Psoas muscle (tissue), 8 donors: ENCODE measurements around the gene S100A1. TPM values are rescaled to one million over a fixed set of nuclear protein-coding genes. Genes with fewer than 3 reads are reported as not detected.

Source experiments
- ATAC-seq, 4 donors: fragments of 200-7000 bp; cut with Tn5 transposase; one replicate each; pipeline ENCODE4 v1.9.1; 2020; ENCODE audit warnings: moderate library complexity in 3 of 4, mild to moderate bottlenecking in 2 of 4
- DNase-seq, 2 donors: peaks; one replicate each; pipeline ENCODE4 v3.0.0-alpha.2; 2020
- H3K27ac ChIP-seq: fragments of 200-600 bp; one replicate; pipeline ENCODE4 v1.8.0; 2022
- H3K27me3 ChIP-seq, 3 donors: fragments of 200-600 bp in 1 of 3; one replicate each; pipeline versions ENCODE4 v1.6.1 to v1.8.0; 2013 to 2022; ENCODE audit warnings: low read length in 2 of 3, mild to moderate bottlenecking in 2 of 3, moderate library complexity in 1 of 3; ENCODE audit not compliant: insufficient read depth in 3 of 3
- H3K36me3 ChIP-seq, 2 donors: fragments of 200-600 bp in 1 of 2; one replicate each; pipeline versions ENCODE4 v1.6.1 to v1.8.0; 2013 to 2022; ENCODE audit warnings: low read depth in 1 of 2, mild to moderate bottlenecking in 1 of 2, moderate library complexity in 1 of 2; ENCODE audit not compliant: insufficient read depth in 1 of 2
- H3K4me1 ChIP-seq: fragments of 200-600 bp; one replicate; pipeline ENCODE4 v1.8.0; 2022
- H3K4me3 ChIP-seq: fragments of 200-600 bp; one replicate; pipeline ENCODE4 v1.8.0; 2022; ENCODE audit warnings: mild to moderate bottlenecking
- H3K9me3 ChIP-seq: fragments of 200-600 bp; one replicate; pipeline ENCODE4 v1.8.0; 2022
- CTCF ChIP-seq: fragments of 200-600 bp; IDR thresholded peaks from one replicate; pipeline ENCODE4 v1.8.0; 2022; ENCODE audit warnings: antibody characterized with exemption
- WGBS, 3 donors: extraction: QIAGEN DNeasy Blood & Tissue Kit; methylation state at CpG; one replicate each; pipeline versions ENCODE4 v1.1.6 to v1.1.7; 2013; 5-methylcytosine and 5-hydroxymethylcytosine counted together
- intact Hi-C, 2 donors: fragments of 100-400 bp; cut with DNase I; formaldehyde crosslinking; loops; one replicate each; pipeline versions ENCODE4 v1.11.0 to v1.14.2; 2022
- polyA plus RNA-seq, 3 donors: library from polyadenylated mRNA; stranded (reverse); fragments of 200-250 nt; gene quantifications; one replicate each; pipeline ENCODE4 v1.2.3, GENCODE V29; 2013
- total RNA-seq, 4 donors: library from RNA; stranded (reverse); fragmentation: NEBNext Ultra II Directional in 2 of 4; extraction: Animal tissue kit (Norgen Biotek cat#: 25700) in 2 of 4; gene quantifications; one replicate each; pipeline versions ENCODE4 v1.2.1 to v1.2.4, GENCODE V29; 2021 to 2023
- donor health status: healthy with polysubstance abuse.
- donor health status: DM: no; HTN: no; CAD: no; lungs with moderate emphysema.
- donor health status: Bipolar disorder and iron deficiency.
- donor health status: healthy.
- donor health status: DM: yes; HTN: yes; CAD: no.
- donor health status: DM: no; HTN: no; CAD: no.
- donor health status: DM: no; HTN: no; CAD: no.
- donor health status: DM: yes; HTN: yes; CAD: no.

The S100A1 gene
- total and polyA plus RNA-seq, 7 donors: 370 to 1,423 (median 1,008) TPM

- DNase-seq (no peak), ATAC-seq (no peak)
- Histone ChIP-seq H3K27me3 (no peaks in the 10 kb centered on the region), H3K4me3 (no peak overlapping the region), H3K4me1 (peaks cover 38% of the 10 kb centered on the region), H3K36me3 (peaks cover 0 to 48% of the 10 kb centered on the region in 2 donors), H3K27ac (peak overlapping the region; percentile 5), H3K9me3 (no peaks in the 10 kb centered on the region)
- 89 to 94% (median 90%) methylated on average over 10 of the region's 10 CpGs for WGBS, 3 donors
- TF ChIP-seq CTCF: no peak
- intact Hi-C loops: no loop called here
Measured at GRCh38 chr1:153624965-153625611, 3.1 kb upstream of the S100A1 start.

- Histone ChIP-seq H3K4me1 (peaks cover 51% of the 10 kb centered on the region), H3K9me3 (no peaks in the 10 kb centered on the region), H3K4me3 (peak overlapping the region; percentile 66), H3K27ac (peak overlapping the region; percentile 100), H3K27me3 (no peaks in the 10 kb centered on the region), H3K36me3 (peaks cover 0 to 48% of the 10 kb centered on the region in 2 donors)
- no peak for TF ChIP-seq CTCF
- intact Hi-C loops: no loop called here
- no peak for ATAC-seq
- no peak for DNase-seq
- WGBS, 3 donors: 27 to 55% (median 43%) methylated on average over 3 of the region's 3 CpGs
Measured at GRCh38 chr1:153626477-153626903, 1.7 kb upstream of the S100A1 start.

GRCh38 chr1:153626904-153627714, 1.1 kb upstream of the S100A1 start, which contains the start of gene S100A13:
S100A13 (minus strand) TSS chr1:153627505; CDS start chr1:153626472, 1,033 bp downstream.
- Histone ChIP-seq H3K36me3 (peaks cover 0 to 50% of the 10 kb centered on the region in 2 donors), H3K9me3 (no peaks in the 10 kb centered on the region), H3K27me3 (no peaks in the 10 kb centered on the region), H3K4me1 (peaks cover 52% of the 10 kb centered on the region), H3K4me3 (peak within 1 kb of the TSS; percentile 66), H3K27ac (peak within 1 kb of the TSS; percentile 100)
- intact Hi-C loops: no loop called here
- peak; percentile 53 to 69 (median 68) for ATAC-seq
- TF ChIP-seq CTCF: no peak
- WGBS, 3 donors: 4 to 10% (median 5%) methylated on average over 27 to 28 of the region's 28 CpGs
- DNase-seq: peak; percentile 85 to 92

GRCh38 chr1:153628638-153629342, 556 bp downstream of the S100A1 start:
- no peak for TF ChIP-seq CTCF
- H3K27ac ChIP-seq: peak overlapping the region; percentile 100

More at GRCh38 chr1:153628638-153629342, 556 bp downstream of the S100A1 start:
- Histone ChIP-seq H3K4me3 (peak overlapping the region; percentile 66), H3K27me3 (no peaks in the 10 kb centered on the region), H3K9me3 (no peaks in the 10 kb centered on the region), H3K4me1 (peaks cover 61% of the 10 kb centered on the region), H3K36me3 (peaks cover 0 to 35% of the 10 kb centered on the region in 2 donors)
- WGBS, 3 donors: 35 to 49% (median 37%) methylated on average over 6 of the region's 6 CpGs
- DNase-seq (no peak), ATAC-seq (peak in 2 of 4 donors; percentile 5 to 11)
- intact Hi-C loops: loop anchor here in 1 of 2 donors (1.0 kb wide), 1 partner anchor 56 kb away; no protein-coding TSS in a partner anchor
